K562 (cell line): Measurements from ENCODE around the gene GHR. TPM values are rescaled to one million over a fixed set of nuclear protein-coding genes. Genes with fewer than 3 reads are reported as not detected.

ENCODE experiments used
- ATAC-seq: fragments of 200-7000 bp; cut with Tn5 transposase; 3 replicates; pipeline ENCODE4 v1.9.1; 2020; ENCODE audit warnings: moderate library complexity
- BruUV-seq: library from RNA; stranded (reverse); fragments of 400-500 nt; replicated peaks from 2 replicates; lab custom pipeline; 2021; lab: Mats Ljungman, UMichigan
- CTCF ChIA-PET: fragments of 300-600 bp; formaldehyde crosslinking; extraction: SDS; loops from one replicate; lab custom pipeline; 2021; ENCODE audit warnings: low intra/inter-chr PET ratio; lab: Yijun Ruan, JAX
- POLR2A ChIA-PET: fragments of 300-600, 350-650 bp; sonication (Branson Sonifier 250); formaldehyde crosslinking; extraction: SDS; loops from one replicate; lab custom pipeline; 2021; ENCODE audit warnings: antibody characterized with exemption, inconsistent platforms; lab: Yijun Ruan, JAX
- DNase-seq, 4 experiments: peaks; one replicate each; pipeline versions ENCODE4 v3.0.0 to v3.0.0-alpha.2; 2011 to 2018; ENCODE audit warnings: low spot score in 3 of 4, mixed read lengths in 3 of 4; ENCODE audit errors: extremely low read depth in 1 of 4
- FAIRE-seq: peaks from 2 replicates; lab custom pipeline; 2011; peaks lifted over from hg19 to GRCh38; lab: Jason Lieb, UNC
- H2AFZ ChIP-seq: 2 replicates; pipeline ENCODE4 v1.6.0; 2011; ENCODE audit warnings: low read depth, low read length, control low read depth, inconsistent platforms
- H3K27ac ChIP-seq: fragments of 200-600 bp; 3 replicates; pipeline ENCODE4 v1.8.0; 2011; ENCODE audit warnings: low read depth, mild to moderate bottlenecking, control low read depth, inconsistent platforms, low read length, moderate library complexity, mixed read lengths; ENCODE audit errors: extremely low read depth
- H3K27me3 ChIP-seq, 2 experiments: fragments of 300-600 bp in 1 of 2; 2 replicates in 1 of 2; 3 replicates in 1 of 2; pipeline versions ENCODE4 v1.6.0 to v1.8.0; 2011; ENCODE audit warnings: inconsistent platforms in 2 of 2, low read length in 2 of 2, mild to moderate bottlenecking in 1 of 2, mixed read lengths in 1 of 2, moderate library complexity in 1 of 2; ENCODE audit not compliant: control insufficient read depth in 2 of 2, insufficient read depth in 2 of 2
- H3K36me3 ChIP-seq: fragments of 300-600 bp; 3 replicates; pipeline ENCODE4 v1.8.0; 2011; ENCODE audit warnings: mild to moderate bottlenecking, low read length, inconsistent platforms; ENCODE audit not compliant: control insufficient read depth, insufficient read depth
- H3K4me1 ChIP-seq, 2 experiments: fragments of 200-600 bp in 1 of 2; replicated peaks in 1 of 2; 2 replicates in 1 of 2; 3 replicates in 1 of 2; pipeline versions ENCODE4 v1.5.1 to v1.8.0; 2011; ENCODE audit warnings: inconsistent platforms in 2 of 2, low read length in 2 of 2, mild to moderate bottlenecking in 1 of 2, mixed read lengths in 1 of 2, moderate library complexity in 1 of 2; ENCODE audit not compliant: control insufficient read depth in 2 of 2, insufficient read depth in 2 of 2
- H3K4me2 ChIP-seq: 2 replicates; pipeline ENCODE4 v1.6.1; 2011; ENCODE audit warnings: low read length, control low read depth, inconsistent platforms, mixed read lengths; ENCODE audit not compliant: insufficient read depth
- H3K4me3 ChIP-seq: fragments of 200-600 bp; sonication (generic), shearing (Covaris generic); 2 replicates; pipeline ENCODE4 v1.5.1; 2016; ENCODE audit warnings: control low read depth, inconsistent platforms
- H3K79me2 ChIP-seq: fragments of 200-600 bp; 3 replicates; pipeline ENCODE4 v1.8.0; 2011; ENCODE audit warnings: low read length, inconsistent platforms; ENCODE audit not compliant: control insufficient read depth, insufficient read depth
- H3K9ac ChIP-seq, 2 experiments: 2 replicates each; pipeline versions ENCODE4 v1.6.0 to v1.6.1; 2011; ENCODE audit warnings: low read depth in 2 of 2, low read length in 2 of 2, control low read depth in 1 of 2, inconsistent platforms in 1 of 2, mild to moderate bottlenecking in 1 of 2, mixed read lengths in 1 of 2; ENCODE audit not compliant: insufficient read depth in 1 of 2
- H3K9me1 ChIP-seq: one replicate; pipeline ENCODE4 v1.6.0; 2011; ENCODE audit warnings: inconsistent platforms, mild to moderate bottlenecking, low read length, moderate library complexity; ENCODE audit not compliant: control insufficient read depth, insufficient read depth
- H3K9me3 ChIP-seq: replicated peaks from 2 replicates; pipeline ENCODE4 v1.5.1; 2011; ENCODE audit warnings: low read depth, low read length, inconsistent platforms; ENCODE audit not compliant: control insufficient read depth, insufficient read depth
- H4K20me1 ChIP-seq: replicated peaks from 2 replicates; pipeline ENCODE4 v1.6.1; 2011; ENCODE audit warnings: low read length, inconsistent platforms, mixed read lengths; ENCODE audit not compliant: control insufficient read depth, insufficient read depth
- PYGO2 ChIP-seq: fragments of 450-650 bp; IDR thresholded peaks from 2 replicates; pipeline ENCODE4 v1.6.1; 2016; ENCODE audit warnings: mild to moderate bottlenecking, missing genetic modification characterization, moderate library complexity, missing compliant biosample characterization
- ZNF583 ChIP-seq: fragments of 250-450 bp; sonication (Bioruptor Pico); IDR thresholded peaks from 2 replicates; pipeline ENCODE4 v1.4.0; 2020
- in situ Hi-C: fragments of 300-500 bp; cut with MboI; formaldehyde crosslinking; loops from 4 replicates; pipeline ENCODE4 v1.15.0; 2018; ENCODE audit warnings: inconsistent platforms, mixed read lengths
- intact Hi-C: fragments of 100-400 bp; cut with micrococcal nuclease; formaldehyde crosslinking; loops from 2 replicates; pipeline ENCODE4 v1.14.2; 2022
- polyA plus RNA-seq, 8 experiments: library from polyadenylated mRNA; depleted of rRNA in 4 of 8; stranded (reverse) in 5 of 8; unstranded in 3 of 8; fragments of >200 nt; fragmentation: Nextera tagmentation in 2 of 8; fragmentation: Illumina TruSeq in 1 of 8; extraction: Ambion mirVana in 2 of 8; extraction: Trizol in 1 of 8; gene quantifications; 2 replicates each; pipeline versions ENCODE4 v1.2.1 to v1.2.3, GENCODE V29; 2011 to 2014; ENCODE audit warnings: inconsistent platforms in 1 of 8, missing spikeins in 1 of 8
- total RNA-seq, 7 experiments: library from RNA; depleted of rRNA in 6 of 7; stranded (reverse); fragments of >200 nt in 6 of 7; fragmentation: Illumina TruSeq in 2 of 7; extraction: Trizol in 2 of 7; gene quantifications; 2 replicates each; pipeline versions ENCODE4 v1.2.1 to v1.2.3, GENCODE V29; 2011 to 2021; ENCODE audit warnings: low replicate concordance in 1 of 7

The GHR gene
- total and polyA plus RNA-seq, 9 of the 15 experiments (the other 6 are each of a cell fraction or from before 2014, with no cell fraction given) = 0.01 to 0.13 (median 0.07) TPM; not detected in 5

DNA sequence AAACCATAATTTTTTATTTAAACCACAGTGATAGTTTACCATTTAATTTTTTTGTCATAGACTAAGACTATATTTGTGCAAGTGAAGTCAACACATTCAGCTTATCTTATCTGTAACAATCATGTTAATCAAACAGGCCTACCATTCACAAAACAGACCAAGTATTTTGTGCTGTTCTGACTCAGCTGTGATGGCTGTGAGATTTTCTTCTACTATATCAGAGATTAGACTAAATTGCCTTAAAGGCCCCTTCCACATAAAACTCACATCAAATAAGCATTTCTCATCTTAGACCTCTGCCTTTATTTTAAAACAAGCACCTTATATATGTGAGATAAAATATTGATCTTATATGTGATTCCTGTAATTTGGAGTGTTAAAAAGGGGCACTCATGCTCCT lies 346.8 kb downstream of the GHR start:
- CTCF ChIA-PET = no interaction called here
- H3K9me1 ChIP-seq = no peaks in the 10 kb centered on the region
- no peak for TF ChIP-seq PYGO2 (tag)
- peak; percentile 95 for TF ChIP-seq ZNF583 (CRISPR knock-in tag)
- TF ChIP-seq, all 486 proteins: peak for 1
- H3K27ac ChIP-seq = no peak overlapping the region
- intact Hi-C loops (no loop called here), in situ Hi-C loops (loop anchor here (25.0 kb wide), 1 partner anchor 908 kb away; the partner anchor contains the start of gene OXCT1)
- no peaks in the 10 kb centered on the region for H3K4me1 ChIP-seq
- no peak overlapping the region for H2AFZ ChIP-seq
- H3K9ac ChIP-seq = no peak overlapping the region
- POLR2A ChIA-PET = no interaction called here
- H3K4me2 ChIP-seq = no peak overlapping the region
- no peaks in the 10 kb centered on the region for H3K27me3 ChIP-seq
- no peak for FAIRE-seq
- no peak for DNase-seq
- H4K20me1 ChIP-seq = no peaks in the 10 kb centered on the region
- no peak for ATAC-seq
- no peaks in the 10 kb centered on the region for H3K36me3 ChIP-seq
- no TSS peak for BruUV-seq
- no peaks in the 10 kb centered on the region for H3K79me2 ChIP-seq
- H3K9me3 ChIP-seq = no peaks in the 10 kb centered on the region
- H3K4me3 ChIP-seq = no peak overlapping the region
